Right lobe of liver (tissue), 6 donors: Measurements from ENCODE around the gene SPNS3. TPM values are rescaled to one million over a fixed set of nuclear protein-coding genes. Genes with fewer than 3 reads are reported as not detected.

Experiments
- ATAC-seq, 4 donors: fragments of 200-7000 bp; cut with Tn5 transposase; one replicate each; pipeline ENCODE4 v1.9.1; 2020; ENCODE audit warnings: mild to moderate bottlenecking in 4 of 4, moderate library complexity in 4 of 4
- DNase-seq, 3 donors: peaks; one replicate each; pipeline ENCODE4 v3.0.0-alpha.2; 2020
- H3K27ac ChIP-seq, 3 donors: fragments of 200-600 bp; one replicate each; pipeline ENCODE4 v1.8.0; 2022
- H3K27me3 ChIP-seq, 2 donors: fragments of 200-600 bp; one replicate each; pipeline ENCODE4 v1.8.0; 2022
- H3K36me3 ChIP-seq, 4 donors: fragments of 200-600 bp; sonication (generic) in 1 of 4; one replicate each; pipeline versions ENCODE4 v1.5.1 to v1.8.0; 2017 to 2022; ENCODE audit warnings: control low read depth in 1 of 4
- H3K4me1 ChIP-seq, 4 donors: fragments of 200-600 bp; sonication (generic) in 1 of 4; one replicate each; pipeline versions ENCODE4 v1.5.1 to v1.8.0; 2017 to 2022; ENCODE audit warnings: control low read depth in 1 of 4
- H3K4me3 ChIP-seq, 3 donors: fragments of 200-600 bp; one replicate each; pipeline ENCODE4 v1.8.0; 2022
- H3K9me3 ChIP-seq, 4 donors: fragments of 200-600 bp; sonication (generic) in 1 of 4; one replicate each; pipeline versions ENCODE4 v1.5.1 to v1.8.0; 2017 to 2022; ENCODE audit warnings: control low read depth in 1 of 4
- POLR2A ChIP-seq: fragments of 450-650 bp; IDR thresholded peaks from one replicate; pipeline ENCODE4 v1.6.1; 2017; ENCODE audit warnings: antibody characterized with exemption, mild to moderate bottlenecking
- WGBS: methylation state at CpG from one replicate; pipeline ENCODE4 v1.1.6; 2018; ENCODE audit warnings: low coverage, low lambda C conversion rate; ENCODE audit not compliant: insufficient coverage; ENCODE audit errors: missing lambda C conversion rate; 5-methylcytosine and 5-hydroxymethylcytosine counted together
- intact Hi-C, 2 donors: fragments of 100-400 bp; cut with DNase I; formaldehyde crosslinking; loops; one replicate each; pipeline versions ENCODE4 v1.11.2 to v1.14.1; 2022
- total RNA-seq, 6 experiments: library from RNA; depleted of rRNA in 2 of 6; stranded (reverse); fragments of >200 nt in 2 of 6; fragmentation: NEBNext Ultra II Directional in 3 of 6; extraction: Animal tissue kit (Norgen Biotek cat#: 25700) in 3 of 6; gene quantifications; one replicate each; pipeline versions ENCODE4 v1.1.0 to v1.2.4, GENCODE V29; 2016 to 2023
- TF ChIP-seq, protein P1 (sequence below), 4 donors: fragments of 200-600 bp in 3 of 4; fragments of 450-650 bp in 1 of 4; IDR thresholded peaks; one replicate each; pipeline versions ENCODE4 v1.5.1 to v1.8.0; 2016 to 2022; ENCODE audit warnings: antibody characterized with exemption in 4 of 4, mild to moderate bottlenecking in 2 of 4
- donor health status: DM: no; HTN: yes; CAD: no.
- donor health status: DM: no; HTN: no; CAD: no.
- donor health status: DM: no; HTN: no; CAD: no.
- donor health status: DM: no; HTN: yes; CAD: no.
- donor health status: DM: no; HTN: yes; CAD: no.

The SPNS3 gene
- total RNA-seq, 6 experiments from 2014 or later, result not detected

DNA sequence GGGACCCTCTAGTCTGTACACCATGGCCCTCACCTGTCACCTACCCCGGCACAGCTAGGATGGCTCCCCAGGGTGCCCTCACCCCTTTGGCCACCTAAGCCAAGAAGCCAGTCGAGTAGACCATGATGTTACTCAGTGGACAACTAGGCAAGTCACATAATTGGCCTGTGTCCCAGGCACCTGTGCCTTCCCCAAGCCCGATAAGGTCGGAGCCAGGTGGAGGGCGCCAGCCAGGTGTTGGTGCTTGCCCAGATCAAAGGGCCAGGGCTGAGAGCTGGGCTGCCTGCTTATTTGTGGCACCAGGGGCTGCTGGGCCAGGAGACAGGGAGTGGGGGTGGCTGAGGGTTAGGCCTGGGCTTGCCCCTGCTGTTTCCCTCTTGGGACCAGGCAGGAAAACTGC, 81.8 kb downstream of the SPNS3 start:
- H3K4me1 ChIP-seq, result no peaks in the 10 kb centered on the region
- no peak overlapping the region for H3K27ac ChIP-seq
- H3K4me3 ChIP-seq, result no peak overlapping the region
- TF ChIP-seq, protein P1, sequence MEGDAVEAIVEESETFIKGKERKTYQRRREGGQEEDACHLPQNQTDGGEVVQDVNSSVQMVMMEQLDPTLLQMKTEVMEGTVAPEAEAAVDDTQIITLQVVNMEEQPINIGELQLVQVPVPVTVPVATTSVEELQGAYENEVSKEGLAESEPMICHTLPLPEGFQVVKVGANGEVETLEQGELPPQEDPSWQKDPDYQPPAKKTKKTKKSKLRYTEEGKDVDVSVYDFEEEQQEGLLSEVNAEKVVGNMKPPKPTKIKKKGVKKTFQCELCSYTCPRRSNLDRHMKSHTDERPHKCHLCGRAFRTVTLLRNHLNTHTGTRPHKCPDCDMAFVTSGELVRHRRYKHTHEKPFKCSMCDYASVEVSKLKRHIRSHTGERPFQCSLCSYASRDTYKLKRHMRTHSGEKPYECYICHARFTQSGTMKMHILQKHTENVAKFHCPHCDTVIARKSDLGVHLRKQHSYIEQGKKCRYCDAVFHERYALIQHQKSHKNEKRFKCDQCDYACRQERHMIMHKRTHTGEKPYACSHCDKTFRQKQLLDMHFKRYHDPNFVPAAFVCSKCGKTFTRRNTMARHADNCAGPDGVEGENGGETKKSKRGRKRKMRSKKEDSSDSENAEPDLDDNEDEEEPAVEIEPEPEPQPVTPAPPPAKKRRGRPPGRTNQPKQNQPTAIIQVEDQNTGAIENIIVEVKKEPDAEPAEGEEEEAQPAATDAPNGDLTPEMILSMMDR (IDR thresholded peaks at IDR 0.05), result no peak
- no peak for TF ChIP-seq POLR2A
- no peaks in the 10 kb centered on the region for H3K27me3 ChIP-seq
- H3K36me3 ChIP-seq, result no peaks in the 10 kb centered on the region
- WGBS, result 84% methylated on average over 3 of the region's 5 CpGs
- H3K9me3 ChIP-seq, result no peaks in the 10 kb centered on the region
- intact Hi-C loops, result no loop called here
- DNase-seq (no peak), ATAC-seq (no peak)

- Histone ChIP-seq H3K27me3 (no peaks in the 10 kb centered on the region), H3K4me1 (no peaks in the 10 kb centered on the region), H3K4me3 (no peak overlapping the region), H3K9me3 (no peaks in the 10 kb centered on the region), H3K27ac (no peak overlapping the region), H3K36me3 (no peaks in the 10 kb centered on the region)
- DNase-seq (no peak), ATAC-seq (no peak)
- intact Hi-C loops, result no loop called here
- no peak for TF ChIP-seq POLR2A
- TF ChIP-seq, protein P1 (IDR thresholded peaks at IDR 0.05), result no peak
- 82% methylated on average over 11 of the region's 11 CpGs for WGBS
Measured at GRCh38 chr17:4516735-4517134, 83.0 kb downstream of the SPNS3 start.

DNA sequence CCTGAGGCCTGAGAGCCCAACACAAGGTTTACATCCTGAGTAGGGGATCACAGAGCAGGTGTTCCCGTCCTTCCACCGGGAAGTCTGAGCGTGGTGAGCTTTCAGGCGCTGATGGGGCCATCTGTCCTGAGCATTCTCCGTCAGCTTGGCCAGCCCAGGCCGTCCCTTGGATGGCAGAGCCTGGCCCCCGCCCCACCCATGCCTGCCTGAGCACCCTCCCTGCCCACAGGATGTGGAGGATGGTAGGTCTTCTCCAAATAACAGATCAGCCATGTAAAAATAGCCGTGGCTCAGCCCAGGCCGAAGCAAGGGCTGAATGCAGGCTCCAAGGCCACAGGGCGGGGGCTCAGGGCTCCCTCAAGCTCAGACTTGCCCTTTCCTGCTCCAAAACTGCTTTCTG, 85.2 kb downstream of the SPNS3 start:
- DNase-seq (no peak), ATAC-seq (peak; percentile 4 to 16 (median 6))
- TF ChIP-seq, protein P1 (IDR thresholded peaks at IDR 0.05), result no peak
- no peak for TF ChIP-seq POLR2A
- Histone ChIP-seq H3K4me1 (no peaks in the 10 kb centered on the region), H3K27me3 (no peaks in the 10 kb centered on the region), H3K4me3 (no peak overlapping the region), H3K27ac (peak overlapping the region; percentile 15 to 75 (median 40)), H3K36me3 (no peaks in the 10 kb centered on the region), H3K9me3 (no peaks in the 10 kb centered on the region)
- intact Hi-C loops, result no loop called here
- no CpG with 5 or more reads among the region's 10 CpGs for WGBS

DNA sequence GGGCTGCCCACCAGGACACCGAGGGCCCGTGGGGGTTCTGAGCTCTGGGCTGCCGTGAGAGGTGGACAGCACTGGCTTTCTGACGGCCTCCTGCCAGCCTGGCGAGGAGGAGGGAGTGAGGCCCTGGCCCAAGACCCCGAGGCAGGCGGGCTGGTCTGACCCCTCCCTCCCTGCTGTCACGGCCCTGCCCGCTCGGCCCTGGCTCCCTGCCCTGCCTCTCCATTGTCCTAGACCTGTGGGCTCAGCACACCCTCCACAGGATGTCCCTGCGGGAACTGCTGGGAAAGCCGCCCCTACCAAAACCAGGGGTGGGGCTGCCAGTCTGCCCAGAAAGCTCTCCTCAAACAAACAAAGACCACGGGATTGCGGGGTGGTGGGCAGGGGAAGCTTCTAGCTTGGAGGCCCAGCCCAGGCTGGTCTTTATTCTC, 85.6 kb downstream of the SPNS3 start:
- Histone ChIP-seq H3K4me3 (no peak overlapping the region), H3K4me1 (no peaks in the 10 kb centered on the region), H3K36me3 (no peaks in the 10 kb centered on the region), H3K9me3 (no peaks in the 10 kb centered on the region), H3K27me3 (no peaks in the 10 kb centered on the region), H3K27ac (peak overlapping the region; percentile 15 to 75 (median 40))
- intact Hi-C loops, result no loop called here
- peak; percentile 55 to 70 (median 58) for ATAC-seq
- WGBS, result 68% methylated on average over 4 of the region's 14 CpGs
- DNase-seq, result peak in 1 of 3 donors; percentile 75
- TF ChIP-seq POLR2A, result no peak
- TF ChIP-seq, protein P1 (IDR thresholded peaks at IDR 0.05), result no peak
